SK-N-SH (cell line): ENCODE data around the gene SPTB. TPM values are rescaled to one million over a fixed set of nuclear protein-coding genes. Genes with fewer than 3 reads are reported as not detected.

ENCODE experiments used
- CTCF ChIA-PET: fragments of 300-600, 350-600 bp; formaldehyde crosslinking; extraction: SDS; loops from one replicate; lab custom pipeline; 2021; lab: Yijun Ruan, JAX
- POLR2A ChIA-PET: fragments of 350-600 bp; sonication (Branson Sonifier 250); formaldehyde crosslinking; extraction: SDS; loops from one replicate; lab custom pipeline; 2020; ENCODE audit warnings: antibody characterized with exemption, inconsistent platforms; lab: Yijun Ruan, JAX
- DNase-seq: peaks from one replicate; pipeline ENCODE4 v3.0.0; 2012
- H2AFZ ChIP-seq: fragments of 200-600 bp; sonication (generic); 2 replicates; pipeline ENCODE4 v1.8.1; 2016; ENCODE audit warnings: antibody characterized with exemption, mild to moderate bottlenecking, low read depth
- H3F3A ChIP-seq: fragments of 200-600 bp; sonication (generic); replicated peaks from 2 replicates; pipeline ENCODE3; 2016; ENCODE audit warnings: antibody characterized with exemption, mild to moderate bottlenecking; ENCODE audit not compliant: insufficient read depth
- H3K27ac ChIP-seq, 2 experiments: fragments of 200-500 bp in 1 of 2; fragments of 200-600 bp in 1 of 2; sonication (Bioruptor generic) in 1 of 2; sonication (generic), shearing (Covaris generic) in 1 of 2; 2 replicates each; pipeline versions ENCODE4 v1.5.1 to v1.6.1; 2014 to 2016; ENCODE audit warnings: low read depth in 2 of 2, inconsistent platforms in 1 of 2, low read length in 1 of 2, mild to moderate bottlenecking in 1 of 2, mixed read lengths in 1 of 2
- H3K27me3 ChIP-seq: fragments of 200-600 bp; sonication (generic), shearing (Covaris generic); 2 replicates; pipeline ENCODE4 v1.6.1; 2016; ENCODE audit warnings: mixed run types; ENCODE audit not compliant: insufficient read depth
- H3K36me3 ChIP-seq, 2 experiments: fragments of 200-500 bp in 1 of 2; fragments of 200-600 bp in 1 of 2; sonication (Bioruptor generic) in 1 of 2; sonication (generic) in 1 of 2; replicated peaks in 1 of 2; 2 replicates each; pipeline versions ENCODE3 to v1.5.1; 2014 to 2016; ENCODE audit warnings: low read length in 1 of 2, mild to moderate bottlenecking in 1 of 2; ENCODE audit not compliant: insufficient read depth in 2 of 2, control insufficient read depth in 1 of 2
- H3K4me1 ChIP-seq, 2 experiments: fragments of 200-500 bp in 1 of 2; fragments of 200-600 bp in 1 of 2; sonication (Bioruptor generic) in 1 of 2; sonication (generic), shearing (Covaris generic) in 1 of 2; 2 replicates each; pipeline versions ENCODE4 v1.5.1 to v1.6.1; 2014 to 2016; ENCODE audit warnings: low read depth in 1 of 2, low read length in 1 of 2, mixed run types in 1 of 2; ENCODE audit not compliant: insufficient read depth in 2 of 2, control insufficient read depth in 1 of 2
- H3K4me2 ChIP-seq: fragments of 200-600 bp; sonication (generic), shearing (Covaris generic); 2 replicates; pipeline ENCODE4 v1.6.1; 2017; ENCODE audit warnings: mixed run types
- H3K4me3 ChIP-seq, 2 experiments: fragments of 200-500 bp in 1 of 2; fragments of 200-600 bp in 1 of 2; sonication (Bioruptor generic) in 1 of 2; sonication (generic), shearing (Covaris generic) in 1 of 2; 2 replicates each; pipeline versions ENCODE4 v1.5.1 to v1.8.1; 2014 to 2016; ENCODE audit warnings: low read depth in 2 of 2, inconsistent platforms in 1 of 2, low read length in 1 of 2, mild to moderate bottlenecking in 1 of 2, mixed read lengths in 1 of 2, moderate library complexity in 1 of 2
- H3K79me2 ChIP-seq: fragments of 200-600 bp; sonication (generic); 2 replicates; pipeline ENCODE4 v1.8.1; 2017; ENCODE audit warnings: mild to moderate bottlenecking; ENCODE audit not compliant: insufficient read depth
- H3K9ac ChIP-seq: fragments of 200-600 bp; sonication (generic); 2 replicates; pipeline ENCODE4 v1.6.1; 2017; ENCODE audit warnings: mixed run types
- H3K9me2 ChIP-seq: fragments of 200-600 bp; sonication (generic); 2 replicates; pipeline ENCODE4 v1.6.1; 2017; ENCODE audit warnings: mixed run types
- H3K9me3 ChIP-seq: fragments of 200-600 bp; sonication (generic); 2 replicates; pipeline ENCODE4 v1.6.1; 2017; ENCODE audit warnings: mixed run types, mild to moderate bottlenecking, moderate library complexity
- H4K20me1 ChIP-seq: fragments of 200-600 bp; sonication (generic); 2 replicates; pipeline ENCODE4 v1.6.1; 2017; ENCODE audit warnings: mild to moderate bottlenecking, mixed run types; ENCODE audit not compliant: insufficient read depth
- CHD2 ChIP-seq: fragments of 150-350 bp; IDR thresholded peaks from 2 replicates; pipeline ENCODE4 v1.6.1; 2018; ENCODE audit warnings: low read length; ENCODE audit not compliant: partially characterized antibody
- CTCF ChIP-seq: fragments of 200-600 bp; sonication (generic); IDR thresholded peaks from 2 replicates; pipeline ENCODE4 v1.6.1; 2017; ENCODE audit warnings: antibody characterized with exemption, mild to moderate bottlenecking, moderate library complexity
- ELF1 ChIP-seq: IDR thresholded peaks from 2 replicates; pipeline ENCODE4 v1.4.0; 2012
- FOSL2 ChIP-seq: IDR thresholded peaks from 2 replicates; pipeline ENCODE4 v1.4.0; 2012; ENCODE audit warnings: low read depth, mild to moderate bottlenecking, moderate library complexity, borderline replicate concordance
- FOXM1 ChIP-seq: IDR thresholded peaks from 2 replicates; pipeline ENCODE4 v1.4.0; 2012; ENCODE audit warnings: low read depth, mild to moderate bottlenecking
- GATA2 ChIP-seq: sonication (generic); formaldehyde crosslinking; IDR thresholded peaks from 2 replicates; pipeline ENCODE4 v1.5.0; 2020; ENCODE audit warnings: mild to moderate bottlenecking, missing genetic modification reagents
- IRF3 ChIP-seq: fragments of 150-350 bp; IDR thresholded peaks from 2 replicates; pipeline ENCODE4 v1.6.1; 2016; ENCODE audit warnings: mild to moderate bottlenecking, low read depth, low read length
- MXI1 ChIP-seq: IDR thresholded peaks from 2 replicates; pipeline ENCODE4 v1.6.1; 2012; ENCODE audit warnings: mild to moderate bottlenecking, low read depth, low read length, improper control_type of control experiment
- RFX5 ChIP-seq: IDR thresholded peaks from 2 replicates; pipeline ENCODE4 v1.6.1; 2012; ENCODE audit warnings: mild to moderate bottlenecking, improper control_type of control experiment, low read length
- RXRA ChIP-seq: IDR thresholded peaks from 2 replicates; pipeline ENCODE4 v1.4.0; 2012; ENCODE audit warnings: low read depth, mild to moderate bottlenecking, borderline replicate concordance
- TEAD4 ChIP-seq: IDR thresholded peaks from 2 replicates; pipeline ENCODE4 v1.4.0; 2012; ENCODE audit warnings: mild to moderate bottlenecking, borderline replicate concordance; ENCODE audit not compliant: insufficient read depth
- USF2 ChIP-seq: fragments of 150-350 bp; IDR thresholded peaks from 2 replicates; pipeline ENCODE4 v1.6.1; 2017; ENCODE audit warnings: antibody characterized with exemption, low read length, low read depth, borderline replicate concordance
- WGBS: methylation state at CpG from one replicate; pipeline ENCODE4 v1.1.6; 2017; ENCODE audit warnings: low lambda C conversion rate; 5-methylcytosine and 5-hydroxymethylcytosine counted together
- polyA plus RNA-seq, 3 experiments: library from polyadenylated mRNA; depleted of rRNA; stranded (reverse); fragments of >200 nt; gene quantifications; 2 replicates each; pipeline ENCODE4 v1.2.3, GENCODE V29; 2012
- TF ChIP-seq, protein P1 (sequence below): IDR thresholded peaks from 2 replicates; pipeline ENCODE4 v1.6.1; 2012; ENCODE audit warnings: mild to moderate bottlenecking, low read depth, low read length, moderate library complexity

SPTB gene
- polyA plus RNA-seq, 1 of the 3 experiments (the other 2 are of a cell fraction), result 0.15 TPM

DNA sequence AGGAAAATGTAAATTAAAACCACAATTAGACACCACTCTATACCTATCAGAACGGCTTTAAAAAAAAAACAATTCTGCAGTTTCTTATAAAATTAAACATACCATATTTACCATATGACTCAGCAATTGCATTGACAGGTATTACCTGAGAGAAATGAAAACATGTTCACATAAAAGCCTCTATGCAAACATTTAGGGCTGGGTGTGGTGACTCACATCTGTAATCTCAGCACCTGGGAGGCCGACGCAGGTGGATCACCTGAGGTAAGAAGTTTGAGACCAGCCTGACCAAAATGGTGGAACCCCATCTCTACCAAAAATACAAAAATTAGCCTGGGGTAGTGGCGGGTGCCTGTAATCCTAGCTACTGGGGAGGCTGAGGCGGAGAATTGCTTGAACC is 41.1 kb downstream of the SPTB start:
- Histone ChIP-seq H3K4me3 (no peak overlapping the region), H3K79me2 (no peaks in the 10 kb centered on the region), H3K9me3 (no peaks in the 10 kb centered on the region), H3K4me2 (no peak overlapping the region)
- WGBS, result 90% methylated on average over 5 of the region's 5 CpGs
- TF ChIP-seq USF2 (no peak), TEAD4 (no peak), GATA2 (CRISPR knock-in tag) (no peak), CTCF (no peak), CHD2 (no peak), FOXM1 (no peak), MXI1 (no peak), RXRA (no peak), IRF3 (no peak), ELF1 (no peak), FOSL2 (no peak), RFX5 (no peak)
- TF ChIP-seq, protein P1, sequence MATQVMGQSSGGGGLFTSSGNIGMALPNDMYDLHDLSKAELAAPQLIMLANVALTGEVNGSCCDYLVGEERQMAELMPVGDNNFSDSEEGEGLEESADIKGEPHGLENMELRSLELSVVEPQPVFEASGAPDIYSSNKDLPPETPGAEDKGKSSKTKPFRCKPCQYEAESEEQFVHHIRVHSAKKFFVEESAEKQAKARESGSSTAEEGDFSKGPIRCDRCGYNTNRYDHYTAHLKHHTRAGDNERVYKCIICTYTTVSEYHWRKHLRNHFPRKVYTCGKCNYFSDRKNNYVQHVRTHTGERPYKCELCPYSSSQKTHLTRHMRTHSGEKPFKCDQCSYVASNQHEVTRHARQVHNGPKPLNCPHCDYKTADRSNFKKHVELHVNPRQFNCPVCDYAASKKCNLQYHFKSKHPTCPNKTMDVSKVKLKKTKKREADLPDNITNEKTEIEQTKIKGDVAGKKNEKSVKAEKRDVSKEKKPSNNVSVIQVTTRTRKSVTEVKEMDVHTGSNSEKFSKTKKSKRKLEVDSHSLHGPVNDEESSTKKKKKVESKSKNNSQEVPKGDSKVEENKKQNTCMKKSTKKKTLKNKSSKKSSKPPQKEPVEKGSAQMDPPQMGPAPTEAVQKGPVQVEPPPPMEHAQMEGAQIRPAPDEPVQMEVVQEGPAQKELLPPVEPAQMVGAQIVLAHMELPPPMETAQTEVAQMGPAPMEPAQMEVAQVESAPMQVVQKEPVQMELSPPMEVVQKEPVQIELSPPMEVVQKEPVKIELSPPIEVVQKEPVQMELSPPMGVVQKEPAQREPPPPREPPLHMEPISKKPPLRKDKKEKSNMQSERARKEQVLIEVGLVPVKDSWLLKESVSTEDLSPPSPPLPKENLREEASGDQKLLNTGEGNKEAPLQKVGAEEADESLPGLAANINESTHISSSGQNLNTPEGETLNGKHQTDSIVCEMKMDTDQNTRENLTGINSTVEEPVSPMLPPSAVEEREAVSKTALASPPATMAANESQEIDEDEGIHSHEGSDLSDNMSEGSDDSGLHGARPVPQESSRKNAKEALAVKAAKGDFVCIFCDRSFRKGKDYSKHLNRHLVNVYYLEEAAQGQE, result no peak
- TF ChIP-seq, all 33 proteins: peak for 0
- Histone ChIP-seq H3K36me3 (no peaks in the 10 kb centered on the region), H3K27ac (no peak overlapping the region), H4K20me1 (no peaks in the 10 kb centered on the region), H2AFZ (no peak overlapping the region), H3K9me2 (no peaks in the 10 kb centered on the region), H3F3A (no peaks in the 10 kb centered on the region), H3K4me1 (no peaks in the 10 kb centered on the region; a peak in 1 of 4 replicates), H3K27me3 (no peaks in the 10 kb centered on the region), H3K9ac (no peak overlapping the region)
- ChIA-PET POLR2A (no interaction called here), CTCF (interaction anchor here (1.4 kb wide), 1 partner anchor 15 kb away, joined by 4 read pairs; no protein-coding TSS in a partner anchor)
- DNase-seq, result no peak
